ENCODE data around the gene CHST2.

DNA sequence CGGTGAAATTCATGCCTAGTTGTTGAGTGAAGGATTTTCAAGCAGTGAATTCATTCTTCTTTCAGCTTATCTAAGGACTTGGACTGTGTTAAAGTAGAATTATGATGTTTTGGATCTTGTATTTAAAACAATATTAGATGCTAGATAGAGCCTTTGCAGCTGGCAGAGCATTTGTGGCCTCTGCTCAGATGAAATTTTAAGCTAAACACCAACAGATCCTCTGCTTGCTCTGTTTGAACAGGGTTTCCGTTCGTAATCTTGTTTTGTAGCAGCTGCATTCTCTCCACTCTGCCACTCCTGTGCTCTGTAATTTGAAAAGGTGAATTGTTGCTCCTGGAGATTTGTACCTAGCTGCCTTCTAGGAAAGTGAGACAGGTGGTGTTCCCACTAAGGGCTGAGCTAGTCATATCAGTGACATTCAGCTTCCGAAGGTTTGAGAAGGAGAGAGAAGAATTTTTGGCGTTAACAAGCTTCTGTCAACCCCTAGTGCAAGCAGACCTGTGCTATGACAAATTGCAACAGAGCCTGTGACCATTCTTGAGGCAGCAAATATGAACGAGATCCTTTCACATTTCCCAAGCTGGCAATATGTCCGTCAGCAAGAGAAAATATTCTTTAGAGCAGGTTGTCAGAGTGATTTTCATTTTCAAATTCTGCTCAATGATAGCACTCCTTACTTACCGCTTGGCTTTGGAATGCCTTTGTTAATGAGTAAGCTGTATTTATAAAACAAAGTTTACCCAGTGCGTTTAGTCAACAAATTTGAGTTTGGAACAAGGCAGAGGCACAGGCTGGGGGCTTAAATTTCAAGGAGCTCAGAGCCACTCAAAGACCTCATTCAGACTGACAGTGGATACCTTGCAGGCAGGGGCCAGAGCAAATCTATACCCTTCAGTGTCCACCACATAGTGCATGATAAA is 5.3 kb downstream of the CHST2 start:
- TF ChIP-seq, protein P1, sequence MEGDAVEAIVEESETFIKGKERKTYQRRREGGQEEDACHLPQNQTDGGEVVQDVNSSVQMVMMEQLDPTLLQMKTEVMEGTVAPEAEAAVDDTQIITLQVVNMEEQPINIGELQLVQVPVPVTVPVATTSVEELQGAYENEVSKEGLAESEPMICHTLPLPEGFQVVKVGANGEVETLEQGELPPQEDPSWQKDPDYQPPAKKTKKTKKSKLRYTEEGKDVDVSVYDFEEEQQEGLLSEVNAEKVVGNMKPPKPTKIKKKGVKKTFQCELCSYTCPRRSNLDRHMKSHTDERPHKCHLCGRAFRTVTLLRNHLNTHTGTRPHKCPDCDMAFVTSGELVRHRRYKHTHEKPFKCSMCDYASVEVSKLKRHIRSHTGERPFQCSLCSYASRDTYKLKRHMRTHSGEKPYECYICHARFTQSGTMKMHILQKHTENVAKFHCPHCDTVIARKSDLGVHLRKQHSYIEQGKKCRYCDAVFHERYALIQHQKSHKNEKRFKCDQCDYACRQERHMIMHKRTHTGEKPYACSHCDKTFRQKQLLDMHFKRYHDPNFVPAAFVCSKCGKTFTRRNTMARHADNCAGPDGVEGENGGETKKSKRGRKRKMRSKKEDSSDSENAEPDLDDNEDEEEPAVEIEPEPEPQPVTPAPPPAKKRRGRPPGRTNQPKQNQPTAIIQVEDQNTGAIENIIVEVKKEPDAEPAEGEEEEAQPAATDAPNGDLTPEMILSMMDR (IDR thresholded peaks at IDR 0.05; ENCODE audit: low read depth, low read length, poor library complexity, severe bottlenecking), result no peak
- TF ChIP-seq EZH2phosphoT487 (IDR thresholded peaks at IDR 0.05; ENCODE audit: borderline replicate concordance, low read length), result no peak
